Stimulated activated naive CD8-positive, alpha-beta T cell treated with anti-CD3 and anti-CD28 coated beads, Interleukin-15, Interleukin-2, amounts not matched to agents 100 ng/mL and 50 ng/mL, for 24 hours (primary cell): ENCODE measurements around the gene GON4L.

Source experiments
- H3K27ac Mint-ChIP-seq: one replicate; pipeline ENCODE4 v1.8.0; 2021; ENCODE audit warnings: mild to moderate bottlenecking, mixed read lengths
- H3K27me3 Mint-ChIP-seq: one replicate; pipeline ENCODE4 v1.8.0; 2021; ENCODE audit warnings: mixed read lengths
- H3K36me3 Mint-ChIP-seq: one replicate; pipeline ENCODE4 v1.8.0; 2021; ENCODE audit warnings: low read depth, mixed read lengths
- H3K4me1 Mint-ChIP-seq: one replicate; pipeline ENCODE4 v1.8.0; 2021; ENCODE audit warnings: low read depth, mixed read lengths
- H3K4me3 Mint-ChIP-seq: one replicate; pipeline ENCODE4 v1.8.0; 2021; ENCODE audit warnings: mild to moderate bottlenecking, mixed read lengths
- H3K9me3 Mint-ChIP-seq: one replicate; pipeline ENCODE4 v1.8.0; 2021; ENCODE audit warnings: mixed read lengths

GON4L gene

DNA sequence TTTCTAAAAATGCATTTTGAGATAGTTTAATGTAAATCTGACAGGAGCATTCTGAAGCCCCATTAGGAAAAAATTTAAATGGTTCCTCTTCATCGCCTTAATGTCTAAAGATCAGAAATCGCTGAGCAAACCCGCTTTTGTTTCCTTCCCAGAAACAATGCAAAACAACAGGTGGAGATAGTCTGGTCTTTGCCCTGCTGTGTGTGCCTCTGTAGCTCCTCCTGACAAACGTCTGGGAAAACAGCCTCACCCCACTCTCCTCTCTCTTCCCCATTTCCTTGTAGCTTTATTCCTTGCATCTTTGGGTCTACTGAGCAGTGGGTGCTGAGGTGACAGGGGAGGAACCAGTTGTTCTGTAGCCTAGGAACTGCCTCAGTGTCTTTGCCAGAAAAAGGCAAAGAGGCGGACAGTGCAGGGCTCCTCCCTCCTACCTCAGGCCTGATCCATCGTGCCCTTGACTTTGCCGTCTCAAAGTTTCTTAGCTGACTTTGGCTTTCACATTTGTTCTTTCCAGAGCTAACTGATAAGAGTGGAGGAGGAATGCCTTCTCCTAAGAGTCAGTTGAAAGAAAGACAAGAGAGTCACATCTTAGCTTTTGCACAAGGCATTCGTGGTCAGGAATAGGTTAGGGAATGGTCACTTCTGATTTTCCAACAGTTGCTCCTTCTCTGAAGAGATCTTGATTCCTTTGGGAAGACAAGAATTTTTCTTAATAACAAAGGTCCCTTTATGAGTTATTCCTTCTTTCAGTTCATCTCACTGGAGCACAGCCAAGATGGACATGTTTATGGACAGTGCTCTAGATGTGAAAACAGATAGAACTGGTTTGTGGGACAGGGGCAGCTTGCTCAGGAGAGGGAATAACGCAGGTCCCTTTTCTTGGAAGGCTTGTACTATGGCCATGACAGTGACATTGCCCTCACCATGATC is 27.3 kb upstream of the GON4L start:
- Mint-ChIP-seq H3K4me3 (no peak overlapping the region), H3K9me3 (no peaks in the 10 kb centered on the region), H3K4me1 (peaks cover 5% of the 10 kb centered on the region), H3K27me3 (no peaks in the 10 kb centered on the region), H3K27ac (no peak overlapping the region), H3K36me3 (peaks cover 4% of the 10 kb centered on the region)

DNA sequence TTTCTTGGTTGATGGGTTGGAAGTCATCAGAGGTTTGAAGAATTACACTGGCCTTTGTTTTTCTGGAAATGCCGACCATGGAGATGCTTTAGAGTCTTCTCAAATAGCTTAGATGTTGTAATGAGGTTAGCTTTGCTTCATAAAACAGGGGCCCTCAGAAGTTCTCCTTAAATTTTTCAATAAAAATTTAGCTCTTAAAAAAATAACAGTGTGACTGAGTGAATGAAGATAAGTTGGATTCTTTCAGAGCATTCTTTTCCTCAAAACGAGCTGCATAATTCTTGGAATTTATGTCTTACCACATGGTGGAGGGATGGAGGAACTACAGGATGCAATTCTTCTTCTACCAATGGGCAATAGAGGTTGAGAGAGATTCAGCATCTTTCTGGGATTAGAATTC is 25.8 kb upstream of the GON4L start:
- no peak overlapping the region for H3K27ac Mint-ChIP-seq
- peaks cover 5% of the 10 kb centered on the region for H3K4me1 Mint-ChIP-seq
- H3K9me3 Mint-ChIP-seq: no peaks in the 10 kb centered on the region
- no peaks in the 10 kb centered on the region for H3K27me3 Mint-ChIP-seq
- H3K4me3 Mint-ChIP-seq: no peak overlapping the region
- peaks cover 4% of the 10 kb centered on the region for H3K36me3 Mint-ChIP-seq

- H3K4me1 Mint-ChIP-seq: peaks cover 5% of the 10 kb centered on the region
- no peak overlapping the region for H3K27ac Mint-ChIP-seq
- H3K27me3 Mint-ChIP-seq: no peaks in the 10 kb centered on the region
- no peak overlapping the region for H3K4me3 Mint-ChIP-seq
- no peaks in the 10 kb centered on the region for H3K9me3 Mint-ChIP-seq
- peaks cover 4% of the 10 kb centered on the region for H3K36me3 Mint-ChIP-seq
Measured at GRCh38 chr1:155882235-155882634, 25.2 kb upstream of the GON4L start.

DNA sequence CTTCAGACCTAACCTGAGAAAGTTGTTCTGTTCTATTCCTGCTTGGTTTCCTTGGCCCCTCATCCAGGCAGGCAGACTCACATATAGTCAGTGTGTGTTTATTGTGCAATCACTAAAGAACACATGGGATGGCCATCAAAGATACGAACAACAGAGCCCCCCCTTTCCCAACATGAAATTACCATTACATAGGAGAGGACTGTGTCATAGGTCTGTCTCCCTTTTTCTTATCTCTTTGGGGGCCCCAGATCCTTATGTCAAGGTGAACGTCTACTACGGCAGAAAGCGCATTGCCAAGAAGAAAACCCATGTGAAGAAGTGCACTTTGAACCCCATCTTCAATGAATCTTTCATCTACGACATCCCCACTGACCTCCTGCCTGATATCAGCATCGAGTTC is 23.9 kb upstream of the GON4L start:
- Mint-ChIP-seq H3K36me3 (peaks cover 4% of the 10 kb centered on the region), H3K4me3 (no peak overlapping the region), H3K9me3 (no peaks in the 10 kb centered on the region), H3K27me3 (no peaks in the 10 kb centered on the region), H3K4me1 (peaks cover 5% of the 10 kb centered on the region), H3K27ac (no peak overlapping the region)

DNA sequence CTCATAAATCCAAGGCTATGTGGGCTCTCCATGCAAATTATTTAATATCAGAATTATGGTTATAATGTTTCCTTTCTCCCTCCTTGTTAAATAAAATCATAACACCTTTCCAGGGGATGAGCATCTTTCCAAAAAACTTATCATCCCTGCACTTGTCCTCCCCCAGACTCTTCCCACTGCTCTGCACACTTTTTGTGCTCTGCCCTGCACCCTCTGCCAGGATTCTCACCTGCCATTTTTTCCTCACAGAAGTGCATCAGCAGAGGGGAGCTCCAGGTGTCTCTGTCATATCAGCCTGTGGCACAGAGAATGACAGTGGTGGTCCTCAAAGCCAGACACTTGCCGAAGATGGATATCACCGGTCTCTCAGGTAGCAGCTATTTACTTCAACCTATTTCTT is 23.2 kb upstream of the GON4L start:
- Mint-ChIP-seq H3K36me3 (peaks cover 4% of the 10 kb centered on the region), H3K4me3 (no peak overlapping the region), H3K27ac (no peak overlapping the region), H3K4me1 (peaks cover 5% of the 10 kb centered on the region), H3K9me3 (no peaks in the 10 kb centered on the region), H3K27me3 (no peaks in the 10 kb centered on the region)

- no peaks in the 10 kb centered on the region for H3K27me3 Mint-ChIP-seq
- H3K36me3 Mint-ChIP-seq: peaks cover 4% of the 10 kb centered on the region
- H3K4me1 Mint-ChIP-seq: peaks cover 5% of the 10 kb centered on the region
- no peaks in the 10 kb centered on the region for H3K9me3 Mint-ChIP-seq
- H3K4me3 Mint-ChIP-seq: no peak overlapping the region
- H3K27ac Mint-ChIP-seq: no peak overlapping the region
Measured at GRCh38 chr1:155877945-155878344, 20.9 kb upstream of the GON4L start.

DNA sequence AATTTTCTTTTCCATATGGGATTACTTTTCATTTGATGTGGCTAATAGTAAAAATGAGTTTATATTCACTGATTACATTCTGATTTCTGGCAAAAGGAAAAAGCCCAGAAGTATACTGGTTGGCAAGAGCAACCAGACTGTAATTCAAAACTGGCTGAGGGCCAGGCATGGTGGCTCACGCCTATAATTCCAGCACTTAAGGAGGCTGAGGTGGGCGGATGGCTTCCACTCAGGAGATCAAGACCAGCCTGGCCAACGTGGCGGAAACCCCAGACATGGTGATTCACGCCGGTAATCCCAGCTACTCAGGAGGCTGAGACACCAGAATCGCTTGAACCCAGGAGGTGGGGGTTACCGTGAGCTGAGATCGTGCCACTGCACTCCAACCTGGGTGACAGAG is 16.8 kb upstream of the GON4L start:
- no peaks in the 10 kb centered on the region for H3K9me3 Mint-ChIP-seq
- no peaks in the 10 kb centered on the region for H3K27me3 Mint-ChIP-seq
- no peak overlapping the region for H3K27ac Mint-ChIP-seq
- H3K4me1 Mint-ChIP-seq: no peaks in the 10 kb centered on the region
- no peak overlapping the region for H3K4me3 Mint-ChIP-seq
- H3K36me3 Mint-ChIP-seq: no peaks in the 10 kb centered on the region

DNA sequence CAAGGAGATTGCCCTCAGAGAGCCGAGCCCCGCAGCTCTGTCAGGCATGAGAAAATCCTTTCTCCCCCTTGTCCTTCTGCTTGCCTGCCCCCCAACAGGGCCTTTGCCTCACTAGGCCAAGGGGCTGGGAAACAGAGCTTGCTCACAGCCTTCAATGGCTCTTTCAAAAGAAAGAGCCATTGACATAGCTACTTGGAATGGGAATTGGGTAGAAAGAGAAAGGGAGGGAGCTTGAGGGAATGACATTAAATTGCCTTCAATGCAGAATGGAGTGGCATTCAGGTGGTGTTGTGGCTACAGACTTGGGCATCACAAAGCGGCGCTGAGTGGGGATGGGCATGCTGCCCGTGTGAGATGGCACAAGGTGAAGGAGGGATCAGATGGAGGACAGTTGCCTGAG is 15.5 kb upstream of the GON4L start:
- no peak overlapping the region for H3K4me3 Mint-ChIP-seq
- no peaks in the 10 kb centered on the region for H3K4me1 Mint-ChIP-seq
- H3K36me3 Mint-ChIP-seq: no peaks in the 10 kb centered on the region
- H3K27me3 Mint-ChIP-seq: no peaks in the 10 kb centered on the region
- no peaks in the 10 kb centered on the region for H3K9me3 Mint-ChIP-seq
- no peak overlapping the region for H3K27ac Mint-ChIP-seq

DNA sequence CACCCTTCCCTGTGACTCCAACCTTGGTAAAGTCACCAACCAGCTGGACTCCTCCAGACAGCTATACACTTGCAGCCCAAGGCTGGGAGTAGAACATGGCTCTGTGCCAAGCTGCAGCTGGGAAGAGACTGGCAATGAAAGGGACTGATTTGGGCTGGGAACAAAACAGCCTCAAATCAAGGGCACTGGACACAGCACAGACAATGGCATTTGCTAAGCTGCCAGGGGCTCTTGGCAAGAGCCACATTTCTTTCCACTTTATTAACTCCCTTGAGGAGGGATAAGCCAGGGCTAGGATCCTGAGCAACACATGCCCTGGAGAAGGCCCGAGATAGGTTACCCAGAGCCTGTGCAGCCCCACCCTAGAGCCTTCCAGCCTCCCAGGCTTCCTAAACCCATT is 14.4 kb upstream of the GON4L start:
- Mint-ChIP-seq H3K4me3 (no peak overlapping the region), H3K36me3 (no peaks in the 10 kb centered on the region), H3K4me1 (no peaks in the 10 kb centered on the region), H3K27ac (no peak overlapping the region), H3K27me3 (no peaks in the 10 kb centered on the region), H3K9me3 (no peaks in the 10 kb centered on the region)

- H3K4me1 Mint-ChIP-seq: no peaks in the 10 kb centered on the region
- no peaks in the 10 kb centered on the region for H3K9me3 Mint-ChIP-seq
- no peaks in the 10 kb centered on the region for H3K27me3 Mint-ChIP-seq
- H3K36me3 Mint-ChIP-seq: no peaks in the 10 kb centered on the region
- H3K4me3 Mint-ChIP-seq: no peak overlapping the region
- no peak overlapping the region for H3K27ac Mint-ChIP-seq
Measured at GRCh38 chr1:155867766-155868165, 10.8 kb upstream of the GON4L start.

- Mint-ChIP-seq H3K27me3 (no peaks in the 10 kb centered on the region), H3K4me3 (no peak overlapping the region), H3K27ac (no peak overlapping the region), H3K9me3 (no peaks in the 10 kb centered on the region), H3K36me3 (no peaks in the 10 kb centered on the region), H3K4me1 (peaks cover 20% of the 10 kb centered on the region)
Measured at GRCh38 chr1:155864393-155864792, 7.4 kb upstream of the GON4L start.

DNA sequence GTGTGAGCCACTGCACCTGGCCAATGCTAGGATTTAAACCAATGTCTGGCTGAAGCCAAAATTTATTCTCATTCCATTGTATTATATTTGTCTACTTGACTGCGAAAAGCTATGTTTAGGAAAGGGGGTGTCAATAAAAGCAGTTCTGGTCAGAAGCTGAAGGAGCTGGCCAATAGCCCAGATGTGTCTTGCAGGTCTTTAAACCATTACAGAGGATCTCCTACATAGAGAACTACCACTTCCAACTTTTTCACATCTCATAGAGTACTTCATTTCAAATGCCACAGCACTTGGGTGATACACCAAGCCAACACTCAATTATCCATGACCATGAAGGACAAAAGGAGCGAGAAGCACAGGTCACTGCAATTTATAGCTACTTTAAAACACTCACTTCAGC is 4.9 kb upstream of the GON4L start:
- H3K36me3 Mint-ChIP-seq: no peaks in the 10 kb centered on the region
- H3K4me1 Mint-ChIP-seq: peaks cover 44% of the 10 kb centered on the region
- no peak overlapping the region for H3K27ac Mint-ChIP-seq
- no peak overlapping the region for H3K4me3 Mint-ChIP-seq
- no peaks in the 10 kb centered on the region for H3K9me3 Mint-ChIP-seq
- no peaks in the 10 kb centered on the region for H3K27me3 Mint-ChIP-seq

GRCh38 chr1:155860970-155861510 is 4.0 kb upstream of the GON4L start:
- Mint-ChIP-seq H3K27me3 (no peaks in the 10 kb centered on the region), H3K27ac (peak overlapping the region; percentile 94), H3K9me3 (no peaks in the 10 kb centered on the region), H3K4me1 (peaks cover 50% of the 10 kb centered on the region), H3K36me3 (no peaks in the 10 kb centered on the region), H3K4me3 (peak overlapping the region; percentile 83)

DNA sequence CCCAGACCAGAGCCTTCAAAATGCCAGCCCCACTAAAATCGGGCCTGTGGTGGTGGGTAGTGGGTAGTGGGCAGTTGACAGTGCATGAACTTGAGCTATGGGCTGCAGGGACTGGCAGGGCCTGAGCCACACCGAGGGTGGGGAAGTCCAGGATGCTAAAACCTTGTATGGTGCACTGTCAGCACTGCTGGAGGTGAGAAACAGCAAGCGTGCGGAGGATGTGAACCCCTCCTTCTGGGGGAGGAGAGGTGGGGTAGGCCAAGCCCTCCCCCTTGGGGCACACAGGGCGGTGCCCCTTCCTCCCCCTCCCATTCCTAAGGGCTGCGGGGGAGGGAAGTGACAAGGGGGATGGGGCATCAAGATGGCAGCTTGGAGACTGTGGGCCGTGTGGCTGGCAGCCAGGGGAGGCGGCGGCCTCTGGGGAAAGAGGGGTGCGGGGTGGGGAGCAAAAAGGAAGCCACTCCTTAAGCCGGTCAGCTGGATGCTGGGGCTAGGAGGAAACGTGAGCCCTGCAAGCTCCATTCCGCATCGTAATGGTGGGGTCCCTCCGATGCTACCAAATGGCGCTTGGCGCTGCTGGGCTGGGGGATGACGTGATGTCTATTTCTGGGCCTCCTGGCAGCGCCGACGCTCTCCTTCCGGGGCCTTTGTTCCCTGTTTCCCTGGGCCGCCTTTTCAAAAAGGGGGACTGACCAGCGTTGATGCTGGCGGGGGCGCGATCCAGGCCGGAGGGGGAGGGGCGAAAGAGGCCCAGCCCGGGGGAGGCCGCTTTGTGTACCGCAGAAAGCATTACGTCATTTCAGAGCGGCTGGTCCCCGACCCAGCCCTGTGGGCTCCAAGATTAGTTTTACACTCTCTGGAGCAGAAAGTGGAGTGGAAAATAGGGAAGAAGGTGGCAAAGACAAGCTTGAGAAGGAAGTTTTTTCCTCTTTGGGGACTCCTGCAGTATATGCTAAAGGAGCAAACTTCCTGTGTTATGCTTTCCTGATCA is 3.2 kb upstream of the GON4L start:
- peaks cover 56% of the 10 kb centered on the region for H3K4me1 Mint-ChIP-seq
- peak overlapping the region; percentile 94 for H3K27ac Mint-ChIP-seq
- H3K4me3 Mint-ChIP-seq: peak overlapping the region; percentile 83
- H3K27me3 Mint-ChIP-seq: no peaks in the 10 kb centered on the region
- H3K36me3 Mint-ChIP-seq: no peaks in the 10 kb centered on the region
- no peaks in the 10 kb centered on the region for H3K9me3 Mint-ChIP-seq
